Immature natural killer cell (primary cell): ENCODE data around the gene DDX5. TPM values are rescaled to one million over a fixed set of nuclear protein-coding genes. Genes with fewer than 3 reads are reported as not detected.
"Not testable (repeated sequence)": the region's sequence is repeated elsewhere in the genome, so short reads cannot be mapped to it uniquely, and the experiment has no call there.

Experiments
- DNase-seq, 3 donors: peaks; one replicate each; pipeline ENCODE4 v3.0.0; 2022; ENCODE audit warnings: mixed read lengths in 1 of 3
- H3K27ac Mint-ChIP-seq, 6 donors: one replicate each; pipeline ENCODE4 v1.8.0; 2020; ENCODE audit warnings: mixed read lengths in 6 of 6, mild to moderate bottlenecking in 5 of 6, inconsistent platforms in 4 of 6, moderate library complexity in 3 of 6
- H3K27me3 Mint-ChIP-seq, 3 donors: one replicate each; pipeline ENCODE4 v1.8.0; 2020 to 2021; ENCODE audit warnings: low read depth in 3 of 3, mild to moderate bottlenecking in 3 of 3, mixed read lengths in 3 of 3, moderate library complexity in 3 of 3, inconsistent platforms in 1 of 3
- H3K36me3 Mint-ChIP-seq, 3 donors: one replicate each; pipeline ENCODE4 v1.8.0; 2020; ENCODE audit warnings: mixed read lengths in 3 of 3, inconsistent platforms in 2 of 3, mild to moderate bottlenecking in 2 of 3
- H3K4me1 Mint-ChIP-seq, 2 donors: one replicate each; pipeline ENCODE4 v1.8.0; 2020; ENCODE audit warnings: inconsistent platforms in 2 of 2, mild to moderate bottlenecking in 2 of 2, mixed read lengths in 2 of 2, moderate library complexity in 1 of 2
- H3K4me3 Mint-ChIP-seq, 5 donors: one replicate each; pipeline ENCODE4 v1.8.0; 2020; ENCODE audit warnings: mild to moderate bottlenecking in 5 of 5, mixed read lengths in 5 of 5, inconsistent platforms in 3 of 5, moderate library complexity in 3 of 5
- H3K9me3 Mint-ChIP-seq, 6 donors: one replicate each; pipeline ENCODE4 v1.8.0; 2020; ENCODE audit warnings: mild to moderate bottlenecking in 6 of 6, mixed read lengths in 6 of 6, inconsistent platforms in 4 of 6, moderate library complexity in 3 of 6
- polyA plus RNA-seq, 3 donors: library from polyadenylated mRNA; unstranded; fragments of 300-500 nt; fragmentation: Illumina TruSeq; gene quantifications; one replicate each; pipeline ENCODE4 v1.2.3, GENCODE V29; 2021

Gene DDX5
- polyA plus RNA-seq, 3 donors from 2014 or later: 902 to 1,477 (median 1,071) TPM

DNA sequence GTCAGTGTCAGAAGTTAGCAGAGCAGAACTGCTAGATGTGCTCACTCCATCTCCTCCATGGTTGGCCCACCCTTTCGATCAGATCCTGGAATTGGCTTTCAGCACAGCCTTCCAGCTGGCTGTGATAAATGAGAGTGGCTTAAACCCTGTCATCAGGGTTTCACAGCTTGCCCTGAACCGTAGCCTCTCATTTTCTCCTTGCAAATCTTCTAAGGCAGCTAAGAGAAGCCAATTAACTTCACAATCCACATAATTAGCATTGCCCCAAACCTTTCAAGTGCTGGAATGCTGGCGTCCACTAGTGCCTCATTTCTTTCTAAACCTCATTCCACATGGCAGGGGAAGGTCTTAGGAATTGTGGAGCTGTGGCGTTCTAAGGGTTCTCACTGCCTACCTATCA, 35.5 kb downstream of the DDX5 start:
- H3K27me3 Mint-ChIP-seq: peaks cover 1 to 9% (median 4%) of the 10 kb centered on the region in 3 donors
- no peaks in the 10 kb centered on the region for H3K36me3 Mint-ChIP-seq
- no peaks in the 10 kb centered on the region for H3K4me1 Mint-ChIP-seq
- H3K9me3 Mint-ChIP-seq: no peaks in the 10 kb centered on the region
- no peak overlapping the region for H3K27ac Mint-ChIP-seq
- DNase-seq: no peak
- H3K4me3 Mint-ChIP-seq: no peak overlapping the region

DNA sequence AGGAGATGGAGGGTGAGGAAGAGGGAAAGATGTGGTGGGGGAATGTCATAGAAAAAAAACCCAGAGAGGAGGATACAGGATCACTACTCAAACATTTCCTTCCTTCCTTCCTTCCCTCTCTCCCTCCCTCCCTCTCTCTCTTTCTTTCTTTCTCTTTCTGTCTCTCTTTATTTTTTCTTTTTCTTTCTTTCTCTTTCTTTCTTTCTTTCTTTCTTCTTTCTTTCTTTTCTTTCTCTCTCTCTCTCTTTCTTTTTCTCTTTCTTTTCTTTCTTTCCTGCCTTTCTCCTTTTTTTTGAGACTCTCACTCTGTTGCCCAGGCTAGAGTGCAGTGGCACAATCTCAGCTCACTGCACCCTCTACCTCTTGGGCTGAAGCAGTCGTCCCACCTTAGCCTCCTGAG, 39.3 kb downstream of the DDX5 start:
- not testable (repeated sequence) for H3K27ac Mint-ChIP-seq, H3K9me3 Mint-ChIP-seq

GRCh38 chr17:64466019-64466735, 39.9 kb downstream of the DDX5 start:
- Mint-ChIP-seq H3K9me3 (no peaks in the 10 kb centered on the region), H3K27ac (no peak overlapping the region), H3K4me1 (no peaks in the 10 kb centered on the region), H3K27me3 (peaks cover 1 to 9% (median 4%) of the 10 kb centered on the region in 3 donors), H3K36me3 (no peaks in the 10 kb centered on the region), H3K4me3 (no peak overlapping the region)
- DNase-seq: no peak

More for the DNA sequence above, 39.3 kb downstream of the DDX5 start:
- not testable (repeated sequence) for DNase-seq, H3K4me1 Mint-ChIP-seq, H3K4me3 Mint-ChIP-seq, H3K36me3 Mint-ChIP-seq, H3K27me3 Mint-ChIP-seq

DNA sequence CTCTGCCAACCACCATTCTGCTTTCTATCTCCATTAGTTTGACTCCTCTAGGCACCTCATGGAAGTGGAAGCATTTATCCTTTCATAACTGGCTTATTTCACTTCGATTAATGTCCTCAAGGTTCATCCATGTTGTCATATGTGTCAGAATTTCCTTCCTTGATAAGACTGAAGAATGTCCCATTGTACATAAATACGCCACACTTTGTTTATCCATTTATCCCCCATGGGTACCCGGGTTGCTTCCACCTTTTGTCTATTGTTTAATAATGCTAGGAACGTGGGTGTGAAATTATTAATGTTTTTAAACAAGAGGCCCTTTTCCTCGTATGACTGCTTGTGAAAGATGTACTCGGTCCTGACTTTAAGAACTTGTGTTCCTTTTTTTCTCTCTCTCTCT, 44.3 kb downstream of the DDX5 start:
- Mint-ChIP-seq H3K27me3 (peaks cover 0 to 3% (median 1%) of the 10 kb centered on the region in 3 donors), H3K4me1 (peaks cover 6% of the 10 kb centered on the region in 2 donors), H3K27ac (no peak overlapping the region), H3K36me3 (no peaks in the 10 kb centered on the region), H3K4me3 (no peak overlapping the region), H3K9me3 (peaks cover 0 to 2% (median 0%) of the 10 kb centered on the region in 6 donors)
- no peak for DNase-seq

GRCh38 chr17:64460955-64461354, 45.1 kb downstream of the DDX5 start:
- H3K36me3 Mint-ChIP-seq: no peaks in the 10 kb centered on the region
- peaks cover 12 to 14% of the 10 kb centered on the region in 2 donors for H3K4me1 Mint-ChIP-seq
- no peak overlapping the region for H3K4me3 Mint-ChIP-seq
- peaks cover 0 to 1% (median 0%) of the 10 kb centered on the region in 3 donors for H3K27me3 Mint-ChIP-seq
- peaks cover 0 to 2% (median 0%) of the 10 kb centered on the region in 6 donors for H3K9me3 Mint-ChIP-seq
- no peak for DNase-seq
- no peak overlapping the region for H3K27ac Mint-ChIP-seq

DNA sequence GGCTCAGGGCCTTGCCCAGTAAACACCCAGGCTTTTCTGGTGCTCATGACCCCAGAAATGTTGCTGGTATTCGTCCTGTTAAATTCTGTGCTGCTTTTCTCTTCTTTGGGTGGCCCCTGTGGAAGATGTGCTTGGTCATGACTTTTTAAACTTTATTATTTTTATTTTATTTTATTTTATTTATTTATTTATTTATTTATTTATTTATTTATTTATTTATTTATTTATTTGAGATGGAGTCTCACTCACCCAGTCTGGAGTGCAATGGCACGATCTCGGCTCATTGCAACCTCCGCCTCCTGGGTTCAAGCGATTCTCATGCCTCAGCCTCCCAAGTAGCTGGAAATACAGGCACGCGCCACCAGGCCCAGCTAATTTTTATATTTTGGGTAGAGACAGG, 46.3 kb downstream of the DDX5 start:
- not testable (repeated sequence) for H3K27me3 Mint-ChIP-seq, H3K36me3 Mint-ChIP-seq, H3K9me3 Mint-ChIP-seq, H3K27ac Mint-ChIP-seq, H3K4me3 Mint-ChIP-seq, DNase-seq
- H3K4me1 Mint-ChIP-seq: peaks cover 16 to 18% of the 10 kb centered on the region in 2 donors

DNA sequence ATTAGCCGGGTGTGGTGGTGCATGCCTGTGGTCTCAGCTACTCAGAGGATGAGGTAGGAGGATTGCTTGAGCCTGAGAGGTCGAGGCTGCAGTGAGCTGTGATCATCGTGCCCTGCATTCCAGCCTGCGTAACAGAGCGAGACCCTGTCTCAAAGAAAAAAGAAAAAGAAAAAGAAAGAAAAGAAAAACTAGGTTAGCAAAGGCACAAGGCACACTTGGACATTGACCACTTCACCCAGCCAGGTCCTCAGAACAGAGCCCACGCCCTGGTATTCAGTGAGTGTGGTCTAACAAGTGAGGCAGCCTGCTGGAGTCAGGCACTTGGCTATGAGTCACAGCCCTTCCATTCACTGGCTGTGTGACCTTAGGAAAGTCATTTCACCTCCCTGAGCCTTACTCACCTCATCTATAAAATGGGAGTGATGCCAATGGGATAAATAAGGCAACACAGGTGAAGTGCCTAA, 46.8 kb downstream of the DDX5 start:
- H3K9me3 Mint-ChIP-seq: peaks cover 0 to 2% (median 0%) of the 10 kb centered on the region in 6 donors
- no peaks in the 10 kb centered on the region for H3K27me3 Mint-ChIP-seq
- H3K4me3 Mint-ChIP-seq: no peak overlapping the region
- peaks cover 16 to 20% of the 10 kb centered on the region in 2 donors for H3K4me1 Mint-ChIP-seq
- DNase-seq: no peak
- no peak overlapping the region for H3K27ac Mint-ChIP-seq
- no peaks in the 10 kb centered on the region for H3K36me3 Mint-ChIP-seq

DNA sequence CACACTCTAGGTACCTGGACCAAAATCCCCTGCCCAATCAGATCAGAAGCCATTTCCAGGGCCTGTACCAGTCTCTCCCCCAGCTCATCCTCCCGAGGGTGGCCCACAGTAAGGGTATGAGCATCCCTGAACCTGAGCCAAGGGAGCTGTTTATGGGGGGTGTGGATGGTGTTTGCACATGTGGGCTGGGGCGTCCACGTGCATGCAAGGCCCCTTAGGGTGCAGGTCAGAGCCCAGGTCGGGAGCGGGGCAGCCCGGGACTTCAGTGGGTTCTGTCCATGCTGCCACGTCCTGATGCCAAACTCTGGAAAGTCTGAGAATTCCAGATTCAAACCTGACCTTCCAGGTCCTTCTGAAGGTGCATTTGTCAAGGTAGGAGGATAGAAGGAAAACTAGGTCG, 47.3 kb downstream of the DDX5 start:
- DNase-seq: no peak
- H3K27me3 Mint-ChIP-seq: no peaks in the 10 kb centered on the region
- no peaks in the 10 kb centered on the region for H3K36me3 Mint-ChIP-seq
- H3K9me3 Mint-ChIP-seq: peaks cover 0 to 2% (median 0%) of the 10 kb centered on the region in 6 donors
- no peak overlapping the region for H3K4me3 Mint-ChIP-seq
- peaks cover 16 to 20% of the 10 kb centered on the region in 2 donors for H3K4me1 Mint-ChIP-seq
- no peak overlapping the region for H3K27ac Mint-ChIP-seq

DNA sequence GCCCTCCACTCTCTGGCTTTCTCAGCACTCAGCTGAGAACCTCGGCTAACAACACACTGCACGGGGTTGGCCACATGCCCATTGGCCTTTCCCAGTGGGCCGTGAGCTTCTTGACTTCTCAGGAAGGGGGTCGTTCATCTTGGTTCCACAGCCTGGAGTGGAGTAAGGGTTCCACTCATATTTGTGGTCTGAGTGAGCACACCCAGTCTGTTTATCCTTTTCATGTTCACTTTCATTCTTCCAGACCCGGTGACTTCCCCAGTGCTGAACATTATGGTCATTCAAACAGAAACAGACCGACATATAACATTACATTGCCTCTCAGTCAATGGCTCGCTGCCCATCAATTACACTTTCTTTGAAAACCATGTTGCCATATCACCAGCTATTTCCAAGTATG, 48.9 kb downstream of the DDX5 start:
- Mint-ChIP-seq H3K27ac (peak overlapping the region in 2 of 6 donors; percentile 3 to 6), H3K4me1 (peaks cover 16 to 20% of the 10 kb centered on the region in 2 donors), H3K9me3 (peaks cover 0 to 2% (median 0%) of the 10 kb centered on the region in 6 donors), H3K27me3 (peaks cover 0 to 1% (median 0%) of the 10 kb centered on the region in 3 donors), H3K36me3 (no peaks in the 10 kb centered on the region), H3K4me3 (no peak overlapping the region)
- no peak for DNase-seq

- peaks cover 16 to 20% of the 10 kb centered on the region in 2 donors for H3K4me1 Mint-ChIP-seq
- H3K36me3 Mint-ChIP-seq: no peaks in the 10 kb centered on the region
- DNase-seq: peak in 1 of 3 donors; percentile 18
Measured at GRCh38 chr17:64455993-64456885, 49.9 kb downstream of the DDX5 start.

DNA sequence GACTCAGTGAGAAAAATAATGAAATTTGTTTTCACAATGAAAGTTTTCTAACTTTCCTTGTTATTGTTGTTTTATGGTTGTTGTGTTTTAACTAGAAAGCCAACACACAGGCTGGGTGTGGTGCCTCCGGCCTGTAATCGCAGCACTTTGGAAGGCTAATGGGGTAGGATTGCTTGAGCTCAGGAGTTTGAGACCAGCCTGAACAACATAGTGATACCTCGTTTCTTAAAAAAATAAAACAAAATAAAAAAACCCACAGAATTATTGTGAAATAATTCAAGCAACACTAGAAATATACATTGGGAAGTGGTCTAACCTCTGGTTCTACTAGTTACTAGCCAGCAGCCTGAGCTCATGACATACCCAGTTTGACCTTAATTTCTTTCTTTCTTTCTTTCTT, 56.5 kb downstream of the DDX5 start:
- no peak for DNase-seq
- Mint-ChIP-seq H3K27me3 (peaks cover 1 to 2% (median 2%) of the 10 kb centered on the region in 3 donors), H3K9me3 (peaks cover 0 to 1% (median 0%) of the 10 kb centered on the region in 6 donors), H3K27ac (peak overlapping the region in 1 of 6 donors; percentile 11), H3K36me3 (no peaks in the 10 kb centered on the region), H3K4me1 (peaks cover 4 to 8% of the 10 kb centered on the region in 2 donors), H3K4me3 (no peak overlapping the region)

More at GRCh38 chr17:64455993-64456885, 49.9 kb downstream of the DDX5 start:
- Mint-ChIP-seq H3K4me3 (peak overlapping the region in 4 of 5 donors; percentile 30 to 70 (median 54)), H3K27me3 (peaks cover 0 to 1% (median 0%) of the 10 kb centered on the region in 3 donors), H3K9me3 (peaks cover 0 to 2% (median 0%) of the 10 kb centered on the region in 6 donors), H3K27ac (peak overlapping the region; percentile 62 to 86 (median 82))

GRCh38 chr17:64448665-64449512, 57.2 kb downstream of the DDX5 start, which contains the start of gene MILR1:
Gene MILR1 (plus strand): TSS chr17:64449115. CDS start chr17:64449169, 54 bp downstream.
- no peaks in the 10 kb centered on the region for H3K36me3 Mint-ChIP-seq
- peaks cover 1 to 2% (median 2%) of the 10 kb centered on the region in 3 donors for H3K27me3 Mint-ChIP-seq
- H3K27ac Mint-ChIP-seq: peak within 1 kb of the TSS in 3 of 6 donors; percentile 0 to 55 (median 11)
- peak within 1 kb of the TSS in 1 of 5 donors; percentile 30 for H3K4me3 Mint-ChIP-seq
- DNase-seq: no peak
- peaks cover 4 to 10% of the 10 kb centered on the region in 2 donors for H3K4me1 Mint-ChIP-seq
- H3K9me3 Mint-ChIP-seq: peaks cover 0 to 1% (median 0%) of the 10 kb centered on the region in 6 donors
